ENCODE measurements around the gene NDUFB10.
"Not testable (repeated sequence)": the region's sequence is repeated elsewhere in the genome, so short reads cannot be mapped to it uniquely, and the experiment has no call there.

Gene NDUFB10

DNA sequence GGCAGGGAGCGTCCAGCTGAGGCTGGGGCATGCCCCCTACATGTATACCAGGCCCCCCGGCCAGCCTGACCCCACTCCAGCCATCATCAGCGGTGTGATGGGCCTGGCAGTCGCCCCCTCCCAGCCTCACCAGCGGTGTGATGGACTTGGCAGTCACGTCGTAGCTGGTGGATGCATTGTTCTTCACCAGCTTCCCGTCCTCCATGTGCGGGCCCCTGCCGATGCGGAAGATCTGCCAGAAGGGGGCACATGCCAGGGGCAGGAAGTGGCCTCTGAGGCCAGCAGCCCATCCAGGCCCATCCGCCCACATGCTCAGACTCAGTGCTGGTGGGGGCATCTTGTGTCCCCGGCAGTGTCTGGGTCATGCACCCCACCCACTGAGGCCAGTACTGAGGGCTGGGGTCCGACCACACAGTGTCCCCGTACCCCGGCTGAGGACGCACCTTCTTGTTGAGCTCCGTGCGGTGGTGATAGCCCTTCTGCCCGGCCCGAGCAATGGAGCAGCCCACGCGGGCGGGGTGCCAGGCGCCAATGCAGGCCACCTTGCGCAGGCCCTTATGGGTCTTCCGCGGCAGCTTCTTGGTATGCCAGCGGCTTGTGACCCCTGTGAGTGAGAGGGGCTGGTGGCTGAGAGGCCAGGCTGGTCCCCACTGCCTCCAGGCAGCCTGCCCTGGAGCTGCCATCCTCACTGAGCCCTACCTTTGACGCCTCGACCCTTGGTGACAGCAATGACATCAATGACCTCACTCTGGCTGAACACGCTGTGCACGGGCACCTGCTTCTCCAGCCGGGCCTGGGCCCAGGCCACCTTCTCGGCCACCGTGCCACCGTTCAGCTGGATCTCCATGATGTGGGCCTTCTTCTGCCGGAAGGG lies 12.6 kb upstream of the NDUFB10 start:
- no peak for DNase-seq

DNA sequence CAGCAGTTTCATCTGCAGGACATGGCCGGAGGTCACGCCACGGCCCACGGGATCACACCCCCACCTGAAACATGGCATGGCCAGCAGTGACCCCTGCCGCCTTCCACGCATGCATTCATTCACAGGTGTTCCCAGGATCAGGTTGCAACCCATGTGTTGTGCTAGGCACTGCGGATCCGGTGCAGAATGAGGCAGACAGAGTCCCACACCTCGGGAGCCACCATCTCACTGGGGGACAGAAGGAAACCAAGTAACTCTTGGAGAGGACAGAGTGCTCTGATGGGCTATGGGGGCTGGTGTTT lies 12.0 kb upstream of the NDUFB10 start:
- DNase-seq: no peak

DNA sequence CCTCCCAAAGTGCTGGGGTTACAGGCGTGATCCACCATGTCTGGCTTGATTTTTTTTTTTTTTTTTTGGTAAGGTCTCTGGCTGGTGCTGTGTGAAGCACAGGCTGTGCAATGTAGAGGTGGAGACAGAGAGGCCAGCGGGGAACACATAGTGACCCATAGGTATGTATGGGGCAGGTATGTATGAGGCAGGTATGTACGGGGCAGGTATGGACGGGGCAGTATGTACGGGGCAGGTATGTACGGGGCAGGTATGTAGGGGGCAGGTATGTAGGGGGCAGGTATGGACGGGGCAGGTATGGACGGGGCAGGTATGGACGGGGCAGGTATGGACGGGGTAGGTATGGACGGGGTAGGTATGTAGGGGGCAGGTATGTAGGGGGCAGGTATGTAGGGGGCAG lies 9.8 kb upstream of the NDUFB10 start:
- DNase-seq: no peak

DNA sequence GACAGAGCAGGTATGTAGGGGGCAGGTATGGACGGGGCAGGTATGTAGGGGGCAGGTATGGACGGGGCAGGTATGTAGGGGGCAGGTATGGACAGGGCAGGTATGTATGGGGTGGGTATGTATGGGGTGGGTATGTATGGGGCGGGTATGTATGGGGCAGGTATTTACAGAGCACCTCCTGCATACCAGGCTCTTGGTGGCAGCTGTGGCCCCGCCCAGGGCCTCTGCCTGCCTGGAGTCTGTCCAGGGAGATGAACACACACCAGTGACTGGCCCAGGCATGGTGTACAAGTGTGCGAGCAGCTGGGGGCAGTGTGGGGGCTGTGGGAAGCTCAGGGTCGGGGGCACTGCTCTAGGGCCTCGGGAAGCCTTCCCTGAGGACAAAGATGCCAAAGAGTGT lies 9.3 kb upstream of the NDUFB10 start:
- no peak for DNase-seq

DNA sequence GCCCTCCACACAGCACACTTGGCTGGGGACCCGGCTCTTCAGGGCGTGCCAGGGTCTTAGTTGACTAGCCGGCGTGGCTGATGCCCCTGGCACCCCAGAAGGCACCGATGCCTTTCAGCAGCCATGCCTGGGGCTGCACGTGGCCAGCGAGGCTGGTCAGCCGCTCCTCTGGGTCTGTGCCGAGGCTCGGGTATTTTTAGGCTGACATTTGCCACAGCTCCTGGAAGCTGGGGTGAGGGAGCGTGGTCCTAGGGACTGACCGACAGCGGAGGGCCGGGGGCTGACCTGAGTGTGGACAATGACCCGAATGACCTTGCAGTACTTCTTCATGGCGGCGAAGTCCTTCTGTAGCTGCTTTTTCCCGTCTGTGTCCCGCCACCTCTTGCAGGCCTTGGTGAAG lies 8.8 kb upstream of the NDUFB10 start:
- DNase-seq: no peak

DNA sequence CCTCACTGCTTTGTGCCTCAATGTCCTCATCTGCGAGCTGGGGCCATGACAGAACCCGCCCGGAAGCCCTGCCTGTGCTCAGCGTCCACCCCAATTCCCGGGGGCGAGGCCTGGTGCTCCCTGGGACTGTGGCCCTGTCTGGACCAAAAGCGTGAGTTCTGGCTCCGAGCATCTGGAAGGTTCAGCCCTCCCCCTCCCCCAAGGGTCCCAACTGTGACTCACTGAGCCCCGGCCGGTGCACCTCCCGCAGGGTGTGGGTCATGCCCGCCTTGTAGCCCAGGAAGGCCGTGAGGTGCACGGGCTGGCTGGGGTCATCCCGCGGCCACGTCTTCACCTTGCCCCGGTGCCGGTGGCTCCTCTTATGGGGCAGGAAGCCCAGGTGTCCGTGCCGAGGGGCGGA lies 5.6 kb upstream of the NDUFB10 start:
- no peak for DNase-seq

DNA sequence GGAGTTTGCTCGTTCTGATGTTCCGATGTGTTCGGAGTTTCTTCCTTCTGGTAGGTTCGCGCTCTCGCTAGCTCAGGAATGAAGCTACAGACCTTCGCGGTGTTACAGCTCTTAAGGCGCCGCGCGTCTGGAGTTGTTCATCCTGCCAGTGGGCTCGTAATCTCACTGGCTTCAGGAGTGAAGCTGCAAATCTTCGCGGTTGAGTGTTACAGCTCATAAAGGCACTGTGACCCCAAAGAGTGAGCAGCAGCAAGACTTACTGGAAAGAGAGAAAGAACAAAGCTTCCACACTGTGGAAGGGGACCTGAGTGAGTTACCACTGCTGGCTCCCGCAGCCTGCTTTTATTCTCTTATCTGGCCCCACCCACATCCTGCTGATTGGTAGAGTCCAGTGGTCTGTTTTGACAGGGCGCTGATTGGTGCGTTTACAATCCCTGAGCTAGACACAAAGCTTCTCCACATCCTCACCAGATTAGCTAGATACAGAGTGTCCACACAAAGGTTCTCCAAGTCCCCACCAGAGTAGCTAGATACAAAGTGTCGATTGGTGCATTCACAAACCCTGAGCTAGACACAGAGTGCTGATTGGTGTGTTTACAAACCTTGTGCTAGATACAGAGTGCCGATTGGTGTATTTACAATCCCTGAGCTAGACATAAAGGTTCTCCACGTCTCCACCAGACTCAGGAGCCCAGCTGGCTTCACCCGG lies 1.8 kb upstream of the NDUFB10 start:
- DNase-seq: not testable (repeated sequence)

DNA sequence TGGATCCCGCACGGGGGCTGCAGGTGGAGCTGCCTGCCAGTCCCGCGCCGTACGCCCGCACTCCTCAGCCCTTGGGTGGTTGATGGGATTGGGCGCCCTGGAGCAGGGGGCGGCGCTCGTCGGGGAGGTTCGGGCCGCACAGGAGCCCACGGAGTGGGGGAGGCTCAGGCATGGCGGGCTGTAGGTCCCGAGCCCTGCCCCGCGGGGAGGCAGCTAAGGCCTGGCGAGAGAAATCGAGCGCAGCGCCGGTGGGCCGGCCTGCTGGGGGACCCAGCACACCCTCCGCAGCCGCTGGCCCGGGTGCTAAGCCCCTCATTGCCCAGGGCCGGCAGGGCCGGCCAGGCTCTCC lies 1.2 kb upstream of the NDUFB10 start:
- DNase-seq: not testable (repeated sequence)

DNA sequence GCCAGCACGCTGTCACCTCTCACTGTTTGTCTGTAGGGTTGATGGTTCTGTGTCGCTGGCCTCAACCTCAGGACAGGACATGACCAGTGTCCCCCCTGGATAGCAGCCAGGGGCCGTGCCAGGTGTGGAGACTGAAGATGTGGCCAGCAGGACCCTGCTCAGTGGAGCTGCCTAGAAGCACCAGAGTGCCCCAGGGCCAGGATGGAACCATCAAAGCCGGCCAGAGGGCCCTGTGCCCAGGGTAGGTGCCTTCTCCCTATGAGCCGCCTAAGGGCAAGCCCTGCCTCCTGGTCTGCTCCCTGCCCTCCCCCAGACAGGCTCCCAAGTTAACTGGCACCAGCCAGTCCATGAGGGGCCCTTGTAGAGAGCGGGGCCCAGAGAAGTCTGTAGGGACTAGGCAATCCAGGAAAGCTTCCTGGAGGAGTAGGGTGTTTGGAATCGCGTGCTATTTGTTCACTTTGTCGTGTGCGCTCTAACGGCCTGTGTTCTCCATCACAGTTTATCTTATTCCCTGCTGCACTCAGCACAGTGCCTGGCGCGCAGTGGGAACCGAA lies 546 bp upstream of the NDUFB10 start:
- no peak for DNase-seq

DNA sequence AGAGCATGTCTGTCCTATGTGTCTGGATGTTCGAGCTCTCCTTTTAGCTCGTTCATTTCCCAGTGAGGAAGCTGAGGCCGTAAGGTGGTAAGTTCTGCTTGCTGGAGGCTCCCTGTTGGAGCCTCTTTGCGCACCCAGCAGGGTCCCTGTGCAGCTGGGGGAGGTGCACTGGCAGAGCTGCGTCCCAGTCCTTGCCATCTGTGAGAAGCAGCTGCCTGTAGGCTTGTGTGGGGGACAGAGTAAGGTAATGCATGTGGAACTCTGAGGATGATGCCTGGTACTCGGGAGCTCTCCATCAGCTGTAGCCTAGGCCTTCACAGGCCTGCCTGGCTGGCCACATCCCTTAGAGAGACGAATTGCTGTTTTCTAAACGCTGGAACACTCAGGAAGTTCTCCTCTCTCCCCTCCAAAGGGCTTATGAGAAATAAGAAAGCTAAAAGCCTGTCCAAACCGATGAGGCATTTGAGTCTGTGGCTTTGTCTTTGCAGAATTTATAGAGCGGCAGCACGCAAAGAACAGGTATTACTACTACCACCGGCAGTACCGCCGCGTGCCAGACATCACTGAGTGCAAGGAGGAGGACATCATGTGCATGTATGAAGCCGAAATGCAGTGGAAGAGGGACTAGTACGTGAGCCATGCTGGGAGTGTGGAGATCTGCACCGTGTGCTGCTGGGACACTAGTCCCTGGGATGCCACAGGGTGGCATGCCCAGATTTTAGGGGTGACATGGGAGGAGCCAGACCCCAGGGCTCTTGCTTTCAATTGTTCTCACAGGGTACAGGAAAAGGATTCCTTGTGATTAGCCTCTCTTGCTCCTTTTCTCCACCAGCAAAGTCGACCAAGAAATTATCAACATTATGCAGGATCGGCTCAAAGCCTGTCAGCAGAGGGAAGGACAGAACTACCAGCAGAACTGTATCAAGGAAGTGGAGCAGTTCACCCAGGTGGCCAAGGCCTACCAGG lies 1.6 kb downstream of the NDUFB10 start:
- DNase-seq: no peak

DNA sequence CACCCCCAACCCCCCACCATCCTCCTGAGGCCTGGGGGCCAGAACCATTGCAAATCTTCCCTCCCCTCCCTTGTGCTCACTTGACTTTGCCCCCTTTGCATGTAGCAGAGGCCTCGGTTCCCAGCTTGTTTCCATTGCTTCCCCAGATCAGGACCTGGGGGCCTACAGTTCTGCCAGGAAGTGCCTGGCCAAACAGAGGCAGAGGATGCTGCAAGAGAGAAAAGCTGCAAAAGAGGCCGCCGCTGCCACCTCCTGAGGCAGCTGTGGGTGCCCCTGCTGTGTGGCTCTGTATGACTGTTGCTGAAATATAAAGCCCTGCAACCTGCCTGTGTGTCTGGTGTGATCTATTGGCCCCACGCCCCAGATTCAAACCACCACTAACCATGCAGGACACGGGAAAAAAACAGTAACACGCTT lies 2.3 kb downstream of the NDUFB10 start:
- no peak for DNase-seq

DNA sequence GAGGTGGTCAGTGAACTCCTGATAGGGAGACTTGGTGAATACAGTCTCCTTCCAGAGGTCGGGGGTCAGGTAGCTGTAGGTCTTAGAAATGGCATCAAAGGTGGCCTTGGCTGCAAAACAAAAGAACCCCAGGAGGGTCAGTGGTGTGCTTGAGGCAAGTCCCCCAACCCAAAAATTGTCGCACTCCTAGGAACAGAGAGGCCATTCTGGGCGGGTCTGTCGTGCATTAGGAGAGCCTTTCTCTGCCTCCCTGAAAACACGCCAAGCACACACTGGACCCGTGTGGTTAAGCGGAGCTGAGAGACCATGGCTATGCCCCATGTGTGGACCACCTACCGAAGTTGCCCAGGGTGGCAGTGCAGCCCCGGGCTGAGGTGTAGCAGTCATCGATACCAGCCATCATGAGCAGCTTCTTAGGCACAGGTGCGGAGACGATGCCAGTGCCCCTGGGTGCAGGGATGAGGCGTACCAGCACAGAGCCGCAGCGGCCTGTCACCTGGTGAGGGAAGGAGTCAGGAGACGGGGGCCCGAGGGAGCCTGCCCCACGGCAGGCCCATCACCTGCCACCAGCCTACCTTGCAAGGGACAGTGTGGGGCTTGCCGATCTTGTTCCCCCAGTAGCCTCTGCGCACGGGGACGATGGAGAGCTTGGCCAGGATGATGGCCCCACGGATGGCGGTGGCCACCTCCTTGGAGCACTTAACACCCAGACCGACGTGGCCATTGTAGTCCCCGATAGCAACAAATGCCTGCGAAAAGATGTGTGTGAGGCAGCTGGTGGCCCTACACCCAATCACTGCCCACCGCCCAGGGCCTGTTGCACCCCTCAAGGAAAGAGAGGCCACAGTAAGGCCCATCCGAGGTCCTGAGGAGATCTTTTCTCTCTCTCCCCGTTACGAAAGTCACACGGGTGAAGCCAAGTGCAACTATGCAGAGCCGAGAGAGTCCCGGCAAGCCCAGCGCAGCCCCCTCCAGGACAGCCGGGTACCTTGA lies 3.1 kb downstream of the NDUFB10 start:
- not testable (repeated sequence) for DNase-seq

DNA sequence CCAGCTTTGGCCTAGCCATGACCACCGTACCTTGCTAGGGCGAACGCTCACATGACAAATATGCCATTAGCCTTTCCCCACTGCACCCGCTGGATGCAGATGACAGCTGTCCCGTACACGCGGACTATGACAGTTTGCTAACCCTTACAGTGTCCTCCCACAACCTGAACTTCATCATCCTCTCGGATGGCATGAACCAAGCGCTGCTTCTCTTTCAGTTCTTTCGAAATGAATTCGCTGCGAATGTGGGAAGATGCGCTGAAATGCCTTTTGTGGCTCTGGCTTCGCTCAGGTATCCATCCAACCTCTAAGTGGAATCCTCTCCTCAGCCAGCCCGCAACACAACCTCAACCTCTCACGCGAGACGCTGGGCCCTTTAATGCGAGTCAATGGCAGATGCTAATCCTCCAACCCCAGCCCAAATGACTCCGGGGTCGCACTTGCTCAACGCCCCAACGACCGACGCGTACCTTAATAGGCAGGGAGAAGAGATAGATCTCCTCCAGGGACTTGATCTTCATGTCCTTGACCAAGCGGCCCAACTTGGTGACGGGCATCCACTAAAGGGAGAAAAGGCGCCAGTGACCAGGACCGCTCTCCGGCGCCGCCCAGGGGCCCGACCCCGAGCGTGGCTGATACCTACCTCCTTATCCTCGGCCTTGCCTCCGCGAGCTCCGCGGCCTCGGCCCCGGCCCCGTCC lies 4.6 kb downstream of the NDUFB10 start:
- DNase-seq: peak; percentile 34

DNA sequence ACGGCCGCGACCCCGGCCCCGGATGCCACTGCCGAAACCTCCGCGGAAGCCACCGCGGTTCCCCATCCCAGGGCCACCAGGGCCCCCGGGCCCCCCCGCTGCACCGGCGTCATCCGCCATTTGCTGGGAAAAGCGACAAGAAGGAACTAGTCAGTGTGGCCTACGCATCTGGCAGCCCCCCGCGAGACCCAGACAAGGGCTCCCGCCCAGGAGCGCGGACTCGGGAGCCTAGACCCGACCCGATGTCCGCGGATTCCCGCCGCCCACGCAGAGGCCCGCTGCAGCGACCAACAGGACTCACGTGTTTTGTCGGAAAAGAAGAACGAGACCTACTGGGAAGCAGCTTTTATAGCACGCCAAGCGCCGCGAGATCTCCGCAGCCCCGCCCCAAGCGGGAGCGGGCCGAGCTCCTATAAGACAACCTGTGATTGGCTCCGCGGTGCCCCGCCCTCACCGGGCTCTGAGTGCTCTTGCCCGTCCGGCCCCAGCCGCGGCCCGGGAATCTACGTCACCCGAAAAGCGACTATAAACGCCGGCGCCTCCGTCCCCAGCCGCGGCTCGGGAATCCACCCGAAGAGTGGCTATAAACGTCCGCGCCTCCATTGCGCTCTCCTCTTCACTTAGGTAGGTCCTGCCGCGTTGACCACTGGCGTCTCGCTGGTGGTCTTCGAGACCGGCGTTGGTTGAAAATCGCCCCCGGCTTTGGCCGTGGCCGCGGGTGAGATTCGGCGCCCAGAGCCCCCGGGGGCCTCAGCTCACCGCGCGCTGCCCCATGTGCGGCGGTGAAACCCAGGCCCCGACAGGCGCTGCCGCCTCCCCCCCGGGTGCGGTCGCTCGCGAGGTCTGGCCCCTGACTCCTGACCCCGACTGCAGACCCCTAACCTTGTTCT lies 5.4 kb downstream of the NDUFB10 start, which contains the start of gene RPS2:
Gene RPS2 (minus strand): TSS at position 321 of the 890 bp plus-strand sequence. CDS start 201 bp downstream, at position 120.
- DNase-seq: peak; percentile 100

DNA sequence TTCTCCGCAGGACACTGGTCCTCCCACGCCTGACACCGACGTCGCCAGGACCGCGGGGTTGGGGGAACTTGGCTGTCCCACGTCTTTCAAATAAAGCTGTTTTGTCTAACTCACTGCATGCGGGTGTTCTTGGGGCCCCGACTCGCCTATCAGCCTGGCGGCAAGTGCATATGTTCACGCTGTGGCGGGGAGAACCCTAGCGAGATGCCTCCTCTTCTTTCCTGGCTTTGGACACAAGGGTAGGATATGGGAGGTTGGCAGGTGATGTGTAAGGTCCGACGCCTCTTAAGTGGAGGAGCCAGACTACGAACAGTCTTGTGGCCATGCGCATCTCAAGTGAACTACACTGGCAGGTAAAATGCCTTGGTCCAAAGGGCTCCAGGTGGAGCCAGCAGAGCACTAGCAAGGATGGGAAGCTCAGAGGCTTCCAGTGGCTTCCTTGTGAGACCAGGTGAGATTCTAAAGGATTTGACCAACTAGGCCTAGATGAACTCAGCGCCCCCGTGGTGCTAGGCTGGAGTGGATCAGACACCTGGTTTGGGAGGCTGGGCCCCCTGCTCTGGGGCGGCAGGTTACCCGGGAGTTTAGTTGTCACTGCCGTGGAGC lies 6.2 kb downstream of the NDUFB10 start:
- DNase-seq: no peak

DNA sequence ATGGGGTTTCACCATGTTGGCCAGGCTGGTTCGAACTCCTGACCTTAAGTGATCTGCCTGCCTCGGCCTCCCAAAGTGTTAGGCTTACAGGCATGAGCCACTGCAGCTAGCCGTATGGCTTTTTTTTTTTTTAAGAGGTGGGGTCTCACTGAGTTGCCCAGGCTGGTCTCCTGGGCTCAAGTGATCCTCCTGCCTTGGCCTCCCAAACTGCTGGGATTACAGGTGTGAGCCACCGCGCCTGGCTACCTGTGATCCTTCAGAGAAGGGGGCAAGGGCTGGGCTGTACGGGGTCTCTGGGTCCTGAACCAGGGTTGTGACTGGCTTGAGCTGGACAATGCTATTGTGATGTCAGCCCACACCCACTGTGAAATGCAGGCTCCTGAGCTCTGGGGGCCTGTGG lies 7.1 kb downstream of the NDUFB10 start, which contains the start of gene RNF151:
Gene RNF151 (plus strand): TSS at position 397 of the 400 bp plus-strand sequence. CDS start 26 bp downstream, outside the sequence.
- no peak for DNase-seq

DNA sequence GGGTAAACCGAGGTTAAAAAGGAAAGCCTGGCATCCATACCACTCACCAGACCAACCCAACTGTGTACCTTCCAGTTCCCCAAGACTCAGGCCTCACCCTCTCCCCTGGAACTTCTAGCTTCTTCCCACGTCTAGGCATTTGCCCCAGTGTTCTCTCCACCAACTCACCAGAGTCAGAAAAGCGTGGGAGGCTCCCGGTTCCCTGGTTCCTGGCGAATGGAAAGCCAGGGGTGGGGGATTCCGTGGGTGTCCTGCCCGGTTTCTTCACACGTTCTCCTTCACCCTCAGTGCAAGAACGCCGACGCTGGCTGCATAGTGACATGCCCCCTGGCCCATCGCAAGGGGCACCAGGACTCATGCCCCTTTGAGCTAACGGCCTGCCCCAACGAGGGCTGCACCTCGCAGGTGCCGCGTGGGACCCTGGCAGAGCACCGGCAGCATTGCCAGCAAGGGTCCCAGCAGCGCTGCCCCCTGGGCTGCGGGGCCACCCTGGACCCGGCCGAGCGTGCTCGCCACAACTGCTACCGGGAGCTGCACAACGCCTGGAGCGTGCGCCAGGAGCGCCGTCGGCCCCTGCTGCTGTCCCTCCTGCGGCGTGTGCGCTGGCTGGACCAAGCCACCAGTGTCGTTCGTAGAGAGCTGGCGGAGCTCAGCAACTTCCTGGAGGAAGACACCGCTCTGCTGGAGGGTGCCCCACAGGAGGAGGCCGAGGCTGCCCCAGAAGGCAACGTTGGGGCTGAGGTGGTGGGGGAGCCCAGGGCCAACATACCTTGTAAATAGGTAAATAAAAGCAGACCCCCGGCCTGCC lies 9.0 kb downstream of the NDUFB10 start:
- DNase-seq: no peak

DNA sequence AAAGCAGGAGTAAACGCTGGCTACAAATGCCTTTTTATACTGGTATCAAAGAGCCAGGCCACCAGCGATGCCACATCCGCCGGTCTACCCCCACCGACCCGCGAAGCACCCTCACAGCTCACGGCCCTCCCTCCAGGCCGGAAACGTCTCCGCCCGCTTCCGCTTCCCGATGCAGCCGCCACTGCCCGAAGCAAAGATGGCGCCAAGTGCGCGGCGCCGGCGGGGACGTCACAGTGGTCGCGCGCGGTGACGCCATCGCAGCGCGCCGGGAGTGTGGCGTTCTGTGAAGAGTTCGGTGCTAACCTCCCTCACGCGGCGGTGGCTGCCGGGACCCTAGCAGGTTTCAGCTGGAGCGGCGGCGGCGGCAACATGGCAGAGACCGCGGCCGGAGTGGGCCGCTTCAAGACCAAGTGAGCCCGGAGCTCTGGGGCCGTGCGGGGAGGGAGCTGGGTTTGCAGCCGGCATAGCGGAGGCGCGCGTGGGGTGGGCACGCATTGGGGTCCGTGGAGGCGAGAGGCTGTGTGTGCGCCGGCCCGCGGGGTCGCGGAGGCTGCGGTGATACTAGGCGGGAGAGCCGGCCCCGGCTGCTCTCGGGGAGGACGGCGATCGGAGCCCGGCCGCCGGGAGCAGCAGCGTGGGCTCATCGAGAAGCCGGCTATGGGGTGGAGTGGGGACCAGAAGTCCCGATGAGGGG lies 12.6 kb downstream of the NDUFB10 start, which contains the start of gene TBL3:
Gene TBL3 (plus strand): TSS at position 258 of the 694 bp plus-strand sequence. CDS start 112 bp downstream, at position 370.
- DNase-seq: peak; percentile 95
